GM11168 (cell line): ENCODE measurements around the gene ATP2C2.

Source experiments
- in situ Hi-C: fragments of 300-500 bp; cut with MboI; formaldehyde crosslinking; loops from one replicate; pipeline ENCODE4 v1.12.0; 2022; ENCODE audit warnings: low sequenced_read_pairs; ENCODE audit not compliant: unreplicated experiment

Gene ATP2C2

DNA sequence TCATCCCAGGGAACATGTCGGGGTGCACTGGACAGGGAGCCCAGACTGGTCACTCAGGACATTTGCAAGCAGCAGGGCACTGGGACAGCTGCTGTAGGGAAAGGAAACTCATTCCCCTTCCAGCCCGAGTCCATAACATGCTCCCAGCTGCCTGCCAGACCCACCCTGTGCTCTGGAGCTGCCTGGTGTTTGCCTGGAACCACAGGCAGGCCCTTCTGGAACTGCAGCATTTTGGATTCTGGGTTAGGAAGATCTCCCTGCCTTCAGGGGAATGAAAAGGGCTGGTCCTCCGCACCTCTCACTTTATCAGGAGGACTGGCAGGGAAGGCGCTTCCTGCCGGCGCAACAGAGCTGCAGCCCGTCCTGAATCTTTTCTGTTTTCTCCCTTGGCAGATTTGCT lies 94.9 kb downstream of the ATP2C2 start:
- in situ Hi-C loops: no loop called here

DNA sequence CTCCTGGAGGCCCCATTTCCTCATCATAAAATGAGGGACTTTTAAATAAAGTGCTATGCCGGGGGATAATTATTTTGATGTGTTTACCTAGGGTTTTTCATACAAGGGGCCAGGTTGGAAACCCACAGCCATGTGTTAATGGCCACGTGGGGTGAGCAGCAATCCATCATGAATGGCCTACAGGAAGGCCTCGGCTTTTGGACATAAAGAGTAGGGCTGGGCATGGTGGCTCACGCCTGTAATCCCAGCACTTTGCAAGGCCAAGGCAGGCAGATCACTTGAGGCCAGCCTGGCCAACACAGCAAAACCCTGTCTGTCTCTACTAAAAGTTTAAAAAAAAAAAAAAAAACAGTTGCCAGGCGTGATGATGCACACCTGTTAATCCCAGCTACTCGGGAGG lies 95.8 kb downstream of the ATP2C2 start:
- in situ Hi-C loops: no loop called here

DNA sequence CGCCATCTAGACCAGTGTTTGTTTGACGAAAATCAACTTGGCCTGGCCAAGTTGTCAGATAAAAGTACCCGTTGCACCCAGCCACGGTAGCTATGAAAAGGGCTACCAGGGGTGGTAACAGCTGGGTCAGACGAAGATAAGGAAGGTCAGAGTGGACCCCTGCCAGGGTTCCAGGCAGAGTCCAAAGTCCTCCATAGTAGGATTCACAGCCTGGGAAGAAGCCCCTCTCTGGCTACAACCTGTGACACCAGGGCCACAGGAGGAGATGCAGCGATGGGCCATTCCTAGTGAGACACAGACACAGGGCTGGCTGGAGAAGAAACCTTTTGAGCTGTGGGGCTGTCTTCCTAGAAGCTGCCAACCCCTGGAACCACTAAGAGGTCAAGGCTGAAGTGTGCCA lies 96.8 kb downstream of the ATP2C2 start:
- in situ Hi-C loops: no loop called here

DNA sequence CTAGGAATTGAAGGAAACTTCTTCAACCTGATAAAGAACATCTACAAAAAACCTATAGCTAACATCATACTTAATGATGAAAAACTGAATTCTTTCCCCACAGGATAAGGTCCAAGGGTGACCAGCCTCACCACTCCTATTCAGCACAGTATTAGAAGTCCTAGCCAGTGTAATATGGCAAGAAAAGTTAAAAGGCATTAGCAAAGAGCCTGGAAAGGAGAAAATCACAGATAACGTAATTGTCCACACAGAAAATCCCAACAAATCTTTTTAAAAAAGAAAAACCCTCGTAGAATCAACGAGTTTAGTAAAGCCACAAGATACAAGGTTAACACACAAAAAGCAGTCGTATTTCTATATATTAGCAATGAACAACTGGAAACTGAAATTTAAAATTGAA lies 98.4 kb downstream of the ATP2C2 start:
- in situ Hi-C loops: no loop called here

DNA sequence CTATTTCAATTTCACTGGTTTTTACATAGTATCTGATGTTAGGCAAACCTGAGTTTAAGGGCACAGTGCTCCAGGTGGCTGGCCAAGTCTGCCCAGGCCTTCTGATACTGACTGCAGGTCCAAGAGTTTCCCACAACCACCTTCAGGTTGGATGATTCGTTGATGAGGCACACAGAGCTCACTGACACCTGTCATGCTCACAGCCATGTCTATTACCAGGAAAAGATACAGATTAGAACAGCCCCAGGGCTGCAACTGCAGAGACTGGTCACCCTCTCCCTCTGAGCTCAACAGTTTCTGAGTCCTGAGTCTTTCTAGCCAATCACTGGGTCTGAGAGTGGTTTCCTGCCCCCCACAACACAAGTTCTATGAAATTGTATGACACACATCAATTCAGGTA lies 98.9 kb downstream of the ATP2C2 start:
- in situ Hi-C loops: no loop called here

DNA sequence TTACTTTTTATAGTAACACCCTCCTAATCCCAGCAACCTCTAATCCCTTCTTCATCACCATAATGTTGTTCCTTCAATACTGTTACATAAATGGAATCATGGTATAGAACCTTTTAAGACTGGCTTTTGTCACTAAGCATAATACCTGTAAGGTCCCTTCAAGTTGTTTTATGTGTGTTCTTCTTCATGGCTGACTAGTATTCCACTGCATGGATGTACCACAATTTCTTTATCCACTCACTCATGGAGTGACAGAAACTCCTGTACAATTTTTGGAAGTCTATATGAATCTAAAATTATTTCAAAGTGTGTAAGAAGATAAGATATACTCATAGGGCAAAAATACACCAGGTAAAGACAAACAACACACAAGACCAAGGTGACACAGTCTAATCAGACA lies 99.4 kb downstream of the ATP2C2 start:
- in situ Hi-C loops: no loop called here

DNA sequence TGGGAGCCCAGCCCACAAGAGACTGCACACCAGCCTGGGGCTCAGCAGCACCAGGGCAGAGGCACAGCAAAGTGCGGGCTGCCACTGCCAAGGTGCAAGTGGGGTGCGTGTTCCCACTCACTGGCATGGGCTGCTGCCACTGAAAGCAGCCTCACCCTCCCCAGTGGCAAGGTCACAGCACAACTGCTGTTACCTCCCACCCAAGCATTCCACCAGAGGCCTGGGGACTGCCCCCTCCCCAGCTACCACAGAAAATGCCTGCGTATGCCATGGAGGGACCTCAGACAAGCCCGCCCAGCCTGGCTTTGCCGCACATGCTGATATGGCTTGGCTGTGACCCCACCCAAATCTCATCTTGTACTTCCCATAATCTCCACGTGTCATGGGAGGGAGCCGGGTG lies 103.0 kb downstream of the ATP2C2 start:
- in situ Hi-C loops: no loop called here

DNA sequence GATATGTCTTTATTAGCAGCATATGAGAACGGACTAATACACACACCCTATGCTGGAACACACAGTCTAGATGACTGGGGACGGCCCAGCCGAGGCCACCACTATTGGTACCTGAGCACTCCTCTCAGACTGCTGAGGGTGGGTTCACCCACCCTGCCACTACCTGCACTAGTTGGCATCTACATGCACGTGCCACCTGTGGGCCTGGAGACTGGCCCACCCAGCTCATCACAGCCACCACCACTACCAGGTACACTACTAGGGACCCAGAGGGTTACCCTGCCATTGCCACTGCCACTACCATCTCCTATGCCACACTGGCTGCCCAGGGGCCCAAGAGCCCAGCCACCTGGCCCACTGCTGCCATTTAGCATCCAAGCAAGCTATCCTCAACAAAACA lies 103.6 kb downstream of the ATP2C2 start:
- in situ Hi-C loops: no loop called here

DNA sequence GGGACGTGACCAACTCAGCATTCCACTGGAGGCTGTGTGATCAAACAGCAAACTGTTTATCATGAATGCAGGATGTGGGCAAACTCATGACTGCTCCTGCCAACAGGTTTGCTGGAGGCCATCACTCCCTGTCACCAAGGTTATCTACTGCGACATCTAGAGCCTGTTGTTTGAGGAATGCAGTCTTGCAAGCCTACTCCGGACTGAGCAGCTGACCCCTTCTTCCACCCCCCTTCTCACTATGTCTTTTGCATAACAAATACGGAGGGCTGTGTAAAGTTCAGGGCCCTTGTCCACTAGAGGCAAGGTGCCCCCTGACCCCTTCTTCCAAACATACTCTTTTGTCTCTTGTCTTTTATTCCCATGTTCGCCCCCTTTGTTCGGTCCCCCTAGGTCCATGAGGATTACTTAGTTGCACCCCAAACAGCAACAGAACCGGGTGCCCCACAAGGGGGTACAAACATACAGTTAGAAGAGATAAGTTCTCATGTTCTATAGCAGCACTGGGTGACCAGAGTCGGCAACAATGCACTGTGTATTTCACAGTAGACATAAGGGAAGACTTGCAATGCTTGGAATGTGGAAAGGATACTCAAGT lies 107.4 kb downstream of the ATP2C2 start:
- in situ Hi-C loops: no loop called here

DNA sequence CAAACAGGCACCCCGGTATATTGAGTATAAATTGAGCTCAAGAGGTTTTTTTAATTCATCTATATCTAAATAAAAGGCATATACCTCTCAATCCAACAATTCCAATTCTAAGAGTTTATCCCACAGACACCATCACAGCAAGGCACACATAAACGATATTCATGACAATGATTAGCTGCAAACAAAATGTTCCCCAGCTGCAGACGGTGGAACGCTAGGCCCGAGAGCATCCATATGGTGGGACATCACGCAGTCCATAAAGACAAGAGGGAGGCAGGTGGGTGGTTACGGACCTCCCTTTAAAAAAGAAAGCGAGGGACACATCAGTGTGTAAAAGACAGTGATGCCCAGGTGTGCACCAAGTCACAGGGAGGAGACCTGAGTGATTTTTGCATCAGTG lies 108.1 kb downstream of the ATP2C2 start:
- in situ Hi-C loops: no loop called here

DNA sequence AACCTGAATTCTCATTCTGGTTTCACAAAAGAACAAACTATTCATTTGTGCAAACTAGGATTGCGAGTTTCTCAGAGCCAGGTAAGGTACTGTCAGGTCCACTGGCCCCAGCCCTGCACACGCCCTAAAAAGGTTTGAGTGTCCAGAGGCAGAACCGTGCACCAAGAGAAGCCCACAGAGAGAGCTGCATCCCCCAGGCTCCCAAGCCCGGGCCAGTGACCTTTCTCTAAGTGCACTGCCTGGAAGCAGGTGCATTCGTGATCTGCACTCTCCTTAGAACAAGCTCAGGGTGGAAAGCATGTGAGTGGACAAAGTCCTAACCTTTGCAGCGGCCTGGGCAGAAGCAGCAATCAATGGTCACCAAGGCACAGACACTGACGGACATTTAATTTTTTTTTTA lies 109.3 kb downstream of the ATP2C2 start:
- in situ Hi-C loops: no loop called here

DNA sequence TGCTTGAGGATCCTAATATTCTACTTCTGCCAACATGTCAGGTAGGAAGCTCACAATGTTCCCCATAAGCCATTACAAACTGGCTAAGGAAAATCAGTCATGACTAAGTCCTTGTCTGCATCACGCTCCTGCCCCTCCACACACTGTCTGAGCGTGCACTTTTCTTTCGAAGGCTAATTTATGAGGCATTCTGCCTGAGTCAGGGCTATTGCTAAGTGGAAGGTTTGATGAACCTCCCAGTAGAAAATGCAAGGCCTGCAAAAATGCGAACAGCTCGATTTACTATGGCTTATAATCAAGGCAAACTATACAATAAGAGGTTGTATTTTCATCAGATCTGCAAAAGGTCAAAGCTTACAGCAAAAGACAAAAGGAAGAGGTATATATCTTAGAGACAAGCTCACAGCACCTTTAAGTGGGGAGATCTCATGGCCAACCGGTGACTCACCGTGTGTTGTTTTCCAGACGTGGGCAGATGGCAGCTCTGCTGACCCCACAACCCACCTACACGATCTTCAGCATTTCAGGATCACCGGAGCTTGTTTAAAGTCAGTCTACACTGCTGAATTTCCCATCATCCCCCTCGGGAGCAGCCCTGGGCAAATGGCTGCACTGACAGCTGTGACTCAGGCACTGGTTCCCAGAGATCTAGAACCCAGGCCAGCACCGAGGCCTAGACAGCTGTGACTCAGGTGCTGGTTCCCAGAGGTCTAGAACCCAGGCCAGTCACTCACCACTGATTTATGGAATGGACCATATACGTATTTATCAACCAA lies 110.0 kb downstream of the ATP2C2 start:
- in situ Hi-C loops: no loop called here

DNA sequence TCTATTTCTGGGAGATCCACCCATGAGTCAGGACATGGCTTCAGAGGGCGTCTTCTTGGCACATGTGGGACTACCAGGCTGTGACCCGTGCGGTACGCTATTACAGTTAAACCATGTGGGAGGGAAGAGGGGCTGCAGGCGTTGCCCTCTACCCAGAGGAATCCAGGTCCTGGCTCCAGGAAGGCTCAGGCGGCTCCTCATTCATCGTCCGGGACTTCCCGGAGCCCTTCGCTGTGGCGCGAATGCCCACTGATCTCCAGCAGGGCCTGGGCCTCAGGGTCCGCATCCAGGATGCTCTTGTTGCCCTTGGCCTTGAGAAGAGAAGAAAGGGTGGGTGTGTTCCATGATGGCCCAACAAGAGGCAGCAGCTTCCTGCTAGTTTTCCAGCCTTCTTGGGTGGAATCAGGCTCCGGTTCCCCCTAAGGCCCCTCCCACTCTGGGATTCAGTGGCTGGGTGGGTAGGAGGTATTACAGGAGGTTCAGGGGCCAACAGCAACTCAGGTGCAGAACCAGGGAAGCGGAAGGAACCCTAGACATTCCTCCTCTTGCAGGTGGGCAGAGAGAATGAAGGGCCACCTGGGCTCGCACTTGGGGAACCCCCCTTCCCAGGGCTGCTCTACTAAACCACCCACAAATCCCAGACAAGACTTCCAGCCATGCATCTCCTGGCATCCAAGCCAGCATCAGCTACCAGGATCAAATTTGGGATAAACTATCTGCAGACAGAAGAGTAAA lies 111.5 kb downstream of the ATP2C2 start:
- in situ Hi-C loops: no loop called here

DNA sequence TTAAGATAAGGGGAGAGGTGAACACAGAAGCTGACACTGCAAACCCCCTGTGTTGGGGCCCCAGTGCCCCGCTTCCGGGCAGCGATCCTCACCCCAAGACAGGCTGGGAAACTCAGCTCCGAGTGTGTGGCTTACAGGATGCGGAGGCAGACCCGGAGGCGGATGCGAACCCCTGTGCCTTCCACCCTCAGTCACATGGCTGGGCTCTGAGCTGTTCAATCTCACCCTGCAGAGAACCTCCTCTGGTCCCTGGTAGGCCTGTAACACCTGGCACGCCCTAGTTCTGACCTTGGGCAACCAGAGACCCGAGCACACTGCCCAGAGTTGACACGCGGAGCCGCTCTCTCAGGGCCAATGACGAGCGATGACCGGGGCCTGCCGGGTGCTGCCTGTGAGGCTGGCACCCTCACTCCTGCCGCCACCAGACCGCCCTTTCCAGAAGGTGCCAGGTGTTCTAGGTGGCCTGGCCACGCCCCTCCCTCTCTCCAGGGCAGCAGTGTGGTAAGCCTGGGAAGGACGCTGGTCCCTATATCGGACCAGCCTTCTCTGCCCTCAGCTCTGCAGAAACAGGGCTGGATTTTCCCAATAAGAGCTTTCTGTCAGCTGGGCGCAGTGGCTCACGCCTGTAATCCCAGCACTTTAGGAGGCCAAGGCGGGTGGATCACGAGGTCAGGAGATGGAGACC lies 112.9 kb downstream of the ATP2C2 start:
- in situ Hi-C loops: no loop called here

DNA sequence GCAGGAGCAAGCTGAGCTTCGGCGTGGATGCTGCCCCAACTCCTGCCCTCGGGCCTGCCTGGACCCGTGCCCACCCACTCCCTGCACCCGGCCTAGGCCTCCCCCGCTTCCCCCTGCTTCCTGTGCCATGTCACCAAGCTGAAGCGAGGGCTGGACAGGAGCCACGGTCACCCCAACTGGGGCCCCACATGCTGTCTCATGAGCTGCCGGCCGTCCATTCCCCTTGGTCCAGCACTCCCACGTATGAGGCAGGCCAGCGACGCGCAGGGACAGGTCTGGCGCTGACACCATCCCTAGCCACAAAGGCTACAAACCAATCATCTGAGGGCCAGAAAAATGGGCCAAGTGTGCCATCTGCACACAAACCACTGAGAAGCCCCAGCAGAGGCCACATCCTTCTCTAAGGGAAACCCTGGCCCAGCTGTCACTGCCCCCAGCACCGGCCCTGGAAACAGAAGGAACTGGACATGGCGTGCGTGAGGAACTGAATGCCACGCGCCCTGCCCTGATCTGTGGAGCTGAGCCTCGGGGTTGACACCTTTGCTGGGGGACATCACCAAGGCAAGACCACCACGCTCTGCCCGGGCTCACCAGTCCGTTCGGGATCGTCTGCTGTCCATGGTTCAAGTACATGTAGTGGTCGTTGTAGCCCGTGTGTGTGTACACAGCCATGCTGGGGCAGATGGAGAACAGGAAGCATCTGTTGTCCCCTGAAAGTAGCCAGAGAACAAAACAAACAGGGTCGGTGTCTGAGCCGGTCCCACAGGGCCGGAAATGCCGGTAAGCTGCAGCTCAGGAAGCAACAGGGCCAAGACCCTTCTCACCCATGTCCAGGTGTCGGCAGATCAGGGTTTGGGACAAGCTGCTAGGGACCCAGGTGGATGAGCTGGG lies 113.9 kb downstream of the ATP2C2 start:
- in situ Hi-C loops: no loop called here

DNA sequence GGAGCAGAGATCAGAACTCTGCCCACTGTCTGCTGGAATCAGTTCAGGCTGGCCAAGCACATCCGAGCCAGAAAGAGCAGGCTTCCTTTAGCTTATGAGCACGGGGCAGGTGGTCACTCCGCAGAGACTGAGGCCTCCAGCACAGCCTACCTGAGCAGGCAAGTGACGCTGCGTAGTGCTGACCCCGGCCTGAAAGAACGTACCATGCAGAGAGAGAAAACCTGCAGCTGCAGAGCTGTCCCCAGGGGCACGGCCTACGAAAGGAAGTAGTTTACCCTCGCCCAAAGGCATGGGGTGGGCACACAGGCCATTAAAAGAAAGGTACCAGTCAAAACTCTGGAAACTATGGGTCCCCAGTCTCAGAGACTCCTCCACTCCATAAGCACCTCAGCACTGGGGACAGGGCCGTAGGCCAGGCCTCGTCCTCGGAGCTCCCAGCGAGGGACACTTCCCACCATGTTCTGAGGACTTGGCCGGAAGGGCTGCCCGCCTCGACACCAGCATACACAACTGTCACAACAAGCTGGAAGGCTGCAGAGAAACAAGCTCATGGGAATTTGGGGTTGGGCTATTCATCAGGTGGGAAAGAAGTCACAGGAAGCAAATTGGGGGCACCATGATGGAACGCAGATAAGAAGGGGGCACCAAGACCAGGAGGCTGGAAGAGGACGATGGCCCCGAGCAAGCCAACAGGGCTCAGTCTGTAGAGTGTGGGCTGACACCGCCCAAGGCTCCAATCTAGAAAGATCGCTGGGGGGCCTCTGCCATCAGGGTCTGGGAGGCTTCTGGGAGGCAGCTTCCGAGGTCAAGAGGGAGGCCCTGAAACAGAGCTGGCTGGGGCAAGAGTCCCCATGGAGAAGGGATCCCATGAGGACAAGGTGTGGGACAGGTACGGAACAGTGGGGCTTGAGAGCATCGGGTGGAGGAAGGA lies 114.9 kb downstream of the ATP2C2 start:
- in situ Hi-C loops: no loop called here

DNA sequence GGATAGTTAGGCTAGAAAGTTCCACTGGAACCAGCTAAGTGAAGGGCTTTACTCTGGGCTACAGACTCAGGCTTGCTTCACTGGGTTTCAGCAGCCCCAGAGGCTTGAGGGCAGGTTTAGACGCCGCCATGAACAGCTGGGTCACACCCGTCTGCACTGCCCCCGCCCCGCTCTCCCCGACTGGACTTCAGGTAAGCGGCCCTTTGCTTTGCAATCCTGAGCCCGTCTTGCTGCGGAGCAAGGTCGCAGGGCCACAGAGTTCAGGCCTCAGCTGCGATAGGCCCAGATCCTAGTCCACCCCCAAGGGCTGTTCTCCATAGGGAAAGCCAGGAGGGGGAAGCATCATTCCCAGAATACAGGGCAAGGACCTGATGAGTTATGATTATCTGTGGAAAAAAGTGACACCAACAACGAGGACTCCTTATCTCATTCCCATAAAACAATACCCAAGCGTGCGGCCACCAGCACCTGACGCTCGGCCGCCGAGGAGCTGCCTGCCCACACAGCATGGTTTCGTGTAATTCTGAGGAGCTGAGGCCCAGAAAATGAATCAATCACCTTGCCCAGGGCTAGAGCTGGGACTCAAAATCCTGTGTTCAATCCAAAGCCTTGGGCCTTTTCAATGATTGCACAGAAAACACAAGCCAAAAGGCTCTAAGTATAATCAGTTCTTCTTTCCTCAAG lies 115.7 kb downstream of the ATP2C2 start:
- in situ Hi-C loops: no loop called here

DNA sequence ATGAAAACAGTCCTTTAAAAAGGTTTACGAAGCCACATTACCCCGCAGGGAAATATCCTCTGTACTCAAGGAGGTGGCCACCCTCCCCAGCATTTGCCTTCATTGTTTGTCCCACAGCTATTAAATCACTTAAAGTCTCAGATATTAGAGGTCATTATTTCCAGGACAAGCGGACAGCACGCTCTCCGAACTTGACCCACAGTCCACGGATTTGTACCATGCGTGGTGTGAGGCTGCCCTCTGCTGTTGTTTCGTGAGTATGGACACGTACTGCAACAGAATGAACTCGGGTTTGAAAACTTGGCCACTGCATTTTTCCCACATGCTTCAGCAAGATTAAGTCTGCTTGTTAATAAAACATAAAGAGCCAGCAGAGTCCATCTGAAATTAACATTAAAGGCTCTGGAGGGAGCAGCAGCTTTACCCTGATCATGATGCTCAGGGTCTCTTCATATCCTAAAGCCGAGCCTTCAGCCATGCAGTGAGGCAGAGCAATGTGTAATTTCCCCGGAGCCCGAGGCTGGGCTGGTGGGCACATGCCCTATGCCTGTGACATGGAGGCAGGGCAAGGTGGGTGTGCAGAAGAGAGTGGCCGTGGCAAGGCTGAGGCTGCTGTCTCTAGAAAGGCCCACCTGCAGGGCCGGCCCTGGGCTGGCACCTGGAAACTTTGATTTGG lies 116.4 kb downstream of the ATP2C2 start:
- in situ Hi-C loops: no loop called here
